Endodermal cell (in vitro differentiated cells): ENCODE measurements around the gene SLC6A12. TPM values are rescaled to one million over a fixed set of nuclear protein-coding genes. Genes with fewer than 3 reads are reported as not detected.
"Not testable (repeated sequence)": the region's sequence is repeated elsewhere in the genome, so short reads cannot be mapped to it uniquely, and the experiment has no call there.

ENCODE experiments used
- DNase-seq: peaks from one replicate; pipeline ENCODE4 v3.0.0-alpha.2; 2017
- H3K27ac ChIP-seq: 2 replicates; pipeline ENCODE4 v1.5.1; 2013; ENCODE audit warnings: mild to moderate bottlenecking, low read depth, low read length, moderate library complexity
- H3K27me3 ChIP-seq: 2 replicates; pipeline ENCODE4 v1.6.1; 2013; ENCODE audit warnings: mild to moderate bottlenecking, low read length, moderate library complexity; ENCODE audit not compliant: insufficient read depth, control insufficient read depth, poor library complexity, severe bottlenecking
- H3K36me3 ChIP-seq: 2 replicates; pipeline ENCODE4 v1.7.0; 2013; ENCODE audit warnings: mild to moderate bottlenecking, low read length, moderate library complexity; ENCODE audit not compliant: control insufficient read depth, insufficient read depth
- H3K4me1 ChIP-seq: one replicate; pipeline ENCODE4 v1.7.0; 2013; ENCODE audit warnings: low read length; ENCODE audit not compliant: control insufficient read depth, insufficient read depth
- H3K4me3 ChIP-seq: 2 replicates; pipeline ENCODE4 v1.5.1; 2013; ENCODE audit warnings: mild to moderate bottlenecking, low read length, moderate library complexity
- H3K9ac ChIP-seq: 2 replicates; pipeline ENCODE4 v1.6.1; 2013; ENCODE audit warnings: mild to moderate bottlenecking, low read length, moderate library complexity; ENCODE audit not compliant: poor library complexity, severe bottlenecking; ENCODE audit errors: extremely low read depth
- H3K9me3 ChIP-seq: 2 replicates; pipeline ENCODE4 v1.6.1; 2013; ENCODE audit warnings: mild to moderate bottlenecking, low read length, moderate library complexity; ENCODE audit not compliant: control insufficient read depth
- H3K27ac Mint-ChIP-seq: 2 replicates; pipeline ENCODE4 v1.8.0; 2020; ENCODE audit warnings: mixed read lengths
- H3K27me3 Mint-ChIP-seq: 2 replicates; pipeline ENCODE4 v1.8.0; 2021; ENCODE audit warnings: mild to moderate bottlenecking, mixed read lengths; ENCODE audit not compliant: insufficient read depth
- H3K36me3 Mint-ChIP-seq: 2 replicates; pipeline ENCODE4 v1.8.0; 2020; ENCODE audit warnings: low read depth, mixed read lengths
- H3K4me1 Mint-ChIP-seq: 2 replicates; pipeline ENCODE4 v1.8.0; 2020; ENCODE audit warnings: mixed read lengths
- H3K4me3 Mint-ChIP-seq: 2 replicates; pipeline ENCODE4 v1.8.0; 2020; ENCODE audit warnings: mild to moderate bottlenecking, moderate library complexity, mixed read lengths
- H3K9me3 Mint-ChIP-seq: 2 replicates; pipeline ENCODE4 v1.8.0; 2020; ENCODE audit warnings: mild to moderate bottlenecking, mixed read lengths
- CTCF ChIP-seq: fragments of 200-600 bp; sonication (generic); conservative IDR thresholded peaks from 2 replicates; pipeline ENCODE4 v1.5.0; 2021; ENCODE audit warnings: antibody characterized with exemption, mild to moderate bottlenecking
- WGBS, 2 experiments: methylation state at CpG; one replicate each; pipeline versions ENCODE4 v1.1.5 to v1.1.7; 2013; ENCODE audit warnings: missing lambda C conversion rate in 2 of 2, mixed read lengths in 1 of 2; ENCODE audit not compliant: insufficient coverage in 1 of 2, insufficient read length in 1 of 2; 5-methylcytosine and 5-hydroxymethylcytosine counted together
- total RNA-seq, 2 donors: library from RNA; stranded (reverse); fragmentation: NEBNext Ultra II Directional in 1 of 2; extraction: Animal tissue kit (Norgen Biotek cat#: 25700) in 1 of 2; gene quantifications; 2 replicates in 1 of 2; 3 replicates in 1 of 2; pipeline ENCODE4 v1.2.1, GENCODE V29; 2021

Gene SLC6A12
- total RNA-seq, 2 donors from 2014 or later: 0.58 to 1.3 TPM

- Mint-ChIP-seq H3K27me3 (peaks cover 49% of the 10 kb centered on the region), H3K36me3 (no peaks in the 10 kb centered on the region), H3K4me3 (no peak overlapping the region), H3K27ac (no peak overlapping the region), H3K9me3 (no peaks in the 10 kb centered on the region), H3K4me1 (peaks cover 20% of the 10 kb centered on the region)
- Histone ChIP-seq H3K9me3 (no peaks in the 10 kb centered on the region), H3K27me3 (peaks cover 32% of the 10 kb centered on the region), H3K4me1 (peaks cover 10% of the 10 kb centered on the region), H3K9ac (no peak overlapping the region), H3K36me3 (no peaks in the 10 kb centered on the region), H3K4me3 (no peak overlapping the region), H3K27ac (no peak overlapping the region)
- no peak for TF ChIP-seq CTCF
- DNase-seq: no peak
- WGBS, 2 experiments: 89 to 100% methylated on average over 2 to 5 of the region's 5 CpGs
These were observed 4.3 kb upstream of the SLC6A12 start for GRCh38 chr12:218221-218620.

GRCh38 chr12:217029-217428 is 3.1 kb upstream of the SLC6A12 start:
- H3K4me1 Mint-ChIP-seq: peaks cover 30% of the 10 kb centered on the region
- Histone ChIP-seq H3K27me3 (peaks cover 42% of the 10 kb centered on the region), H3K4me1 (peaks cover 10% of the 10 kb centered on the region)
- not testable (repeated sequence) for H3K27ac Mint-ChIP-seq, H3K36me3 ChIP-seq, H3K9ac ChIP-seq, H3K36me3 Mint-ChIP-seq, H3K9me3 Mint-ChIP-seq, H3K9me3 ChIP-seq, H3K4me3 ChIP-seq, H3K27ac ChIP-seq, DNase-seq, H3K4me3 Mint-ChIP-seq
- WGBS, 2 experiments: 79 to 88% methylated on average over 5 to 6 of the region's 6 CpGs
- H3K27me3 Mint-ChIP-seq: peaks cover 59% of the 10 kb centered on the region

GRCh38 chr12:215116-215515 is 1.2 kb upstream of the SLC6A12 start:
- no peak for TF ChIP-seq CTCF
- no peaks in the 10 kb centered on the region for H3K9me3 Mint-ChIP-seq
- H3K4me1 Mint-ChIP-seq: peaks cover 42% of the 10 kb centered on the region
- Histone ChIP-seq H3K9me3 (no peaks in the 10 kb centered on the region), H3K4me1 (peaks cover 21% of the 10 kb centered on the region), H3K27me3 (peaks cover 42% of the 10 kb centered on the region), H3K9ac (no peak overlapping the region), H3K27ac (no peak overlapping the region), H3K36me3 (no peaks in the 10 kb centered on the region), H3K4me3 (no peak overlapping the region)
- H3K27me3 Mint-ChIP-seq: peaks cover 73% of the 10 kb centered on the region
- 98 to 100% methylated on average over 3 to 6 of the region's 6 CpGs for WGBS, 2 experiments
- H3K4me3 Mint-ChIP-seq: no peak overlapping the region
- DNase-seq: no peak
- H3K27ac Mint-ChIP-seq: no peak overlapping the region
- H3K36me3 Mint-ChIP-seq: no peaks in the 10 kb centered on the region

- Histone ChIP-seq H3K36me3 (no peaks in the 10 kb centered on the region), H3K9me3 (no peaks in the 10 kb centered on the region), H3K4me1 (peaks cover 21% of the 10 kb centered on the region), H3K27ac (no peak overlapping the region), H3K27me3 (peaks cover 55% of the 10 kb centered on the region), H3K4me3 (no peak overlapping the region), H3K9ac (no peak overlapping the region)
- WGBS, 2 experiments: 67 to 70% methylated on average over 11 to 12 of the region's 12 CpGs
- no peaks in the 10 kb centered on the region for H3K36me3 Mint-ChIP-seq
- H3K4me3 Mint-ChIP-seq: no peak overlapping the region
- H3K27ac Mint-ChIP-seq: no peak overlapping the region
- no peaks in the 10 kb centered on the region for H3K9me3 Mint-ChIP-seq
- peaks cover 42% of the 10 kb centered on the region for H3K4me1 Mint-ChIP-seq
- DNase-seq: no peak
- peaks cover 87% of the 10 kb centered on the region for H3K27me3 Mint-ChIP-seq
- TF ChIP-seq CTCF: no peak
These were observed 427 bp downstream of the SLC6A12 start for GRCh38 chr12:213527-213932.
